ENCODE measurements around the gene TRAM2.

TRAM2 gene

GRCh38 chr6:52511163-52511562, 65.7 kb downstream of the TRAM2 start:
- no peak for DNase-seq (ENCODE audit: low read depth in 3 of 3)

- DNase-seq (ENCODE audit: low read depth in 3 of 3) = no peak
These were observed 66.7 kb downstream of the TRAM2 start for GRCh38 chr6:52510213-52510562.

DNA sequence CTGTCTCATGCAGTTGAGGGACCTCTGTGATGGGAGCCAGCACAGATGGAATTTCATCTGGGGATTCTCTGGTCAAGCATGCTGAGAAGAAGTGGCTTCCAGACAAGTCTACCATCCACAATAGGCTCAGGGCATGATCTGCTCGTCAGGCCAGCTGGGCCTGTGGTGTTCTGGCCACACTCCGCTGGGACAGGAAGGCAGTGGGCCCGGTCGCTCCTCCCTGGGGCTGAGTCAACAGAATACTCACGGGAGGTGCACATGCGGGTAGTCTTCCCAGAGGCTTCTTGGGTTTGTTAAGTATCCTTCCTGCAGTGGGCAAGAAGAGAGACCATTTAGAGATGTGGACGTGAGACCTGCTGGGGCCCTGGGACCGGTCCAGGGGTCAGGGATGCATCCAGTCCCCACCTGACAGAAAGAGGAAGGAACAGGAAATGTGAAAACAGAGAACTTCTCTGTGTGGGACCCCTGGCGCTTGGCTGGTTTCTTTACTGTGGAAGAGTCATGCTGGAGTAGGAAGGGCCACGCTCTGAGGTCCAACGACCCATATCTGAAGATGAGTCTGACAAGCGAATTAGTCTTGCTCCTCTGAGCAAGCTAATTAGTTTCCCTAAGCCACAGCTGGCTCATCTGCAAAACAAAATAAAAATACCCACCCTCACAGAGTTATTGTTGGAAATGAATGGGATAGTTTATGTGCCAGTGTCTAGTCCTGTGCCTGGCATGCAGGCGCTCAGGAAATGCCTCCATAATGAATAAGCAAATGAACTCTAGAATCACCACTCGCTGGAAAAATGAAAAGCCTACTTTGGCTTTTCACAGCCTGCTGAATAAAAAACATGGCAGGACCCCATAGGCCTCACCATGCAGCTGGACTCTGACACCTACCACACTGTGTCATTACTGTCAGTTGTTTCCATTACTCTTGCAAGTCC, 67.3 kb downstream of the TRAM2 start:
- DNase-seq (ENCODE audit: low read depth in 3 of 3) = no peak

- no peak for DNase-seq (ENCODE audit: low read depth in 3 of 3)
These were observed 68.6 kb downstream of the TRAM2 start for GRCh38 chr6:52508261-52508739.

GRCh38 chr6:52507557-52508260, 69.2 kb downstream of the TRAM2 start:
- DNase-seq (ENCODE audit: low read depth in 3 of 3) = no peak

DNA sequence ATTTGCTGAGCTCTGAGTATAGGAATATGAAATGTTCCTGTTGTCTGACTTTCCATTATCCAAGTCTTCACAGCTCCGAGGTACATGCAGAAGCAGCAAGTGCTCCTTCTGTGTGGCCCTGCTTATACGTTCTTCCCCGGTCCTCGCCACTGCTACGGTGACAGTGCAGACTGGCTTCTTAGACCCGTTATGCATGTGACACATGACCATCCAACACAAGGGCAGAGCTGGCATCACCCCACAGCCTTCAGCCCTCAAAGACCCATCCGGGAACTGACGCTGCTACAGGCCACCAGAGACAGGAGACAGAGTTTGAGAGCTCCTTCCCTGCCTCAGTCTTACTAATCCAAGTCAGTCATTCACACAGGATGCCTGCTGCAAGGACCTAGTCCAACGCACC, 70.4 kb downstream of the TRAM2 start:
- no peak for DNase-seq (ENCODE audit: low read depth in 3 of 3)

DNA sequence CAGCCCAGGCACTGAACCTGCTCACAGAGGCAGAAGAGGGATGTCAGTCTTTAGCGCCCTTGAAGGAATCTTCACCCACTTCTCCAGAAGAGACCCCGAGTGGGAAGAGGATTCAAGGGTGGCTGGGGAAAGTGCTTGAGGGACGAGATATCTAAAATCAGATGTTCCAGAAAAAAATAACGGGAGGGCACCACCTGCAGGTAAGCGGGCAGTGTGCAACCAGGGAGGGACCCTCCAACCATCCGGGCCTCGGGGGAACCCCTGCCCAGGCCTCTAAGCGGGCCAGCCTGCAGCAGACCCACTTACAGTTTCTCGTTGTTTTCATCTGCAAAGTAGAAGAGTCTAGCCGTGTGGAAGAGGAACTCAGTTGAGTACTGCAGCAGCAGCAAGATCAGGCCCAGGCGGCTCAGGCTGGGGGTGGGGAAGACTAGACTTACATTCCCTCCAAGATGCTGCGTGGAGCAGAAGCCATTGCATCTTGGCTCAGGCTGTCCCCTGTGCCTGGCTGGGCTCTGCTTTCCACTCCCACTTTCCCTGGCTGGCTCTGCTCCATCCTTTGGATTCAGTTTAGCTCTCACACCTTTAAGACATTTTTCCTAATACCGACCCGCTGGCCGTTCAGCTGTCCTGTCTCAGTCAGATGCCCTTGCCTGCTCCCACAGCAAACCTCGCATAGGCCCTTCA, 71.0 kb downstream of the TRAM2 start:
- no peak for DNase-seq (ENCODE audit: low read depth in 3 of 3)

GRCh38 chr6:52504782-52505136, 72.1 kb downstream of the TRAM2 start:
- no peak for DNase-seq (ENCODE audit: low read depth in 3 of 3)

- no peak for DNase-seq (ENCODE audit: low read depth in 3 of 3)
These were observed 72.7 kb downstream of the TRAM2 start for GRCh38 chr6:52503851-52504781.

DNA sequence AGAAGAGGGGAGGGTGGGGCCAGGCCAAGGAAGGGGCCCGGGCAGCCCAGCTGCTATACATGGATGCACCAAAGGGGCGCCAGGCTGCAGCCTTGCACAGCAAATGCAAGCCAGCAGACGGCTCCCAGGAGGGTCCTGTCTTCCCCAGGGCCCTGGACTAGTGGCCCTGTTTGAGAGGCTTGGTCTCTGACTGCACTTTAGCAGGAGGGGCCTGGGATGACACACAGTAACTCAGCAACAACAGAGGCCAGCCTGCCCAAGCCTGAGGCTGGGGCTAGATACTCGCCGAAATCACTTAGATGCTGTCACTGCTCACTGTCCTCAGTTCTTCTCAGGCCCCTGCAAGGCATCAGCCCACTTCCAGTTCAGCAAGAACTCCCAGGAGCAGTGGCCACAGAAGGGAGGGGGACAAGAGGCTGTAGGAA, 73.5 kb downstream of the TRAM2 start:
- DNase-seq (ENCODE audit: low read depth in 3 of 3) = no peak

- DNase-seq (ENCODE audit: low read depth in 3 of 3) = no peak
These were observed 74.4 kb downstream of the TRAM2 start for GRCh38 chr6:52502306-52503029.

DNA sequence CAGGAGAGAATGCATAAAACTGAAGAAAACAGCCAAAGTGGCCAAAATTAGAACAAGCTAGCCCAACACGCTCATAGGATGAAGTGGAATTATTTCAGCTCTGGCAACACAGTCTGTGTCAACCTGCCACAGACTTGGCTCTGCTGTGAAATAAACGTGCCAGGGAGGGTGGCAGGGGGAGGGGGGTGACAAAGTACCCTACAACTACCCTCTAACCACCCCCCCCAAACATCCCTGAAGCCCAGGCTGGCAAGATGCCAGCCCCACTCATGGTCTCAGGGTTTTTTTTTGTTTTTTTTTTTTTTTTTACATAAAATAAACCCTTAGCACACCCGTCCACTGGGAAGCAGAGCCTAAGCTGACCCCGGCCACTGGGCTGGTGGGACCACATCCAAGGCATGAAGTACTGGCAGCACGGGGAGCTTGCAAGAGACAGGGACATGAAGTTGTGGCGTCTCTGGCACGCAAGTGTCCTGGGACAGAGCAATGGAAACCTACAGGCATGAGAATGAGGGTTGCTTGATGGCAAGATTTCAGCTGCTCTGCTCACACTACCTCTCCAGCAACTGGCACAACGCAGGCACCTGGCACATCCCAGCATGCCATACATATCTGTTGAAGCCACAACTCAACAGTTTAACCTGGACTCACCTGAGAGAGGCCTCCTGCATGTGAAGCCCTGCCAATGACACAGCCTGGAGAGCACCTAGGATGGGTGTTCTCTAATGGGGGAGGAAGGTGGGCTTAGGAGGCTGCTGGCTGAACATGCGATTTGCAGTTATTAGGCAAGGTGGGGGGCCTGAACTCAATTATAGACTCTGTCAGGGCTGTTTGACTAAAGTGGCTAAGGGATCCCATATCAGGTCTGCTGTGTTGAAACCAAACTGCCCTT, 76.4 kb downstream of the TRAM2 start:
- no peak for DNase-seq (ENCODE audit: low read depth in 3 of 3)

- no peak for DNase-seq (ENCODE audit: low read depth in 3 of 3)
These were observed 77.1 kb downstream of the TRAM2 start for GRCh38 chr6:52499681-52500236.

DNA sequence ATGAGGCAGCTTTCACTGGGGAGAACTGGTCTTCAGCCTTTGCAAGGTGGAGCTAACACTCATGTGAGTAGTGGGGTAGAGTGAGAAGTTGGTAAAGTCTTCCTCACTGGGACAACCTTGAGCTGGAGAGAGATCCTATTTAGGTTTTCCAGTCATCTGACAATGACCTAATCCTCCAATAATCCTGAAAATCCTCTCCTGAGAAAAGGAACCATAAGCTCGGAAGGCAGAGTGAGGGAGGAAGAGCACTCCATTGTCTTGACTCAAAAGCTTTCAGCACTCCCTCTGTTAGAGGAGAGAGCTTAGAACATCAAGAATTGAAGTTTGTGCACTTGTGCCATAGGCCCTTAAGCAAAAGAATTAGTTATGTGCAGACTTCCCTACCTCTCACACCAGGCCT, 77.8 kb downstream of the TRAM2 start:
- DNase-seq (ENCODE audit: low read depth in 3 of 3) = no peak

DNA sequence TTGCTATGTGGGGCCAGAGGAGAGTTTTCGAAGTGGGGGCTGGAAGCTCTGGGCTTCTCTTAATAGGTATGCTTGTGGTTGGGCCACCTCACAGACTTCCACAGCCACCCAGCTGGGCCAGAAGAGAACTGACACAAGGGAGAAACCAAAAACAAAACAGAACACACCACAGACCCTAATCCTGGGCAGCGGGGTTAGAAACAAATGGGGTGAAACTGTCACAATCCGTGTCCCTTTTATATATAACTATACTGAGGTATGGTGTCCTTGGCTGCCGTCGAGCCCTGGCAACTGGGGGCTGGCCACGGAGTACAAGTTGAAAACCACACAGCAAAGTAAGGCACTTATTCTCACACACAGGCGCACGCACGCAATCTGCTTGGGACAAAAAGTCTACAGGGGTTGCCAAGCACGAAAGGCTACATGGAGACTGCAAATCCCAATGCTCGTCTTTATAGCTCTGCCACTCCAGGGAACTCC, 78.3 kb downstream of the TRAM2 start:
- no peak for DNase-seq (ENCODE audit: low read depth in 3 of 3)

- no peak for DNase-seq (ENCODE audit: low read depth in 3 of 3)
These were observed 79.0 kb downstream of the TRAM2 start for GRCh38 chr6:52497652-52498408.

- no peak for DNase-seq (ENCODE audit: low read depth in 3 of 3)
These were observed 80.2 kb downstream of the TRAM2 start for GRCh38 chr6:52496631-52497030.

DNA sequence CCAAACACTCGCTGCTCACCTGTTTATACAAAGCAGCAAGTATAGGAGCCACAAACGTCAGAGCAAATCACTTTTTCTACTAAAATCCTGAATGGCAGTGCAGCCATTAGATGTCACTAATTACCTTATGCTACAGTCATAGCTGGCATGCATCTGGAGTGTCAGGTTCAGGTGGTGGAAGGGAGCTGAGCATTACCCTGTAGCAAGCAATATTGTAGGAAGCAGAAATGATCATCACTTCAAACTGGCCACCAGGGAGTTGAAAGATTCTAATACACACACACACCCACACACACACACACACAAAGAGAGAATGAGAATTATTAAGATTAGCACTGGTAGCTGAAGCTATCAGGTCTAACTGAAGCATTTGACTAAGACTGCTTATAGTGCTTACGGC, 80.9 kb downstream of the TRAM2 start:
- no peak for DNase-seq (ENCODE audit: low read depth in 3 of 3)

All from stimulated activated CD4-positive, alpha-beta T cell treated with anti-CD3 and anti-CD28 coated beads, TNF-alpha, amount 100 ng/mL, for 48 hours (primary cell).